Ovary (tissue), 9 donors: Measurements from ENCODE around the gene RAVER2. TPM values are rescaled to one million over a fixed set of nuclear protein-coding genes. Genes with fewer than 3 reads are reported as not detected.

ENCODE experiments used
- DNase-seq, 5 donors: peaks; one replicate each; pipeline ENCODE4 v3.0.0-alpha.2; 2019 to 2020
- H3K27ac ChIP-seq, 2 donors: fragments of 200-600 bp; one replicate each; pipeline versions ENCODE4 v1.5.1 to v1.8.0; 2019 to 2022
- H3K27me3 ChIP-seq: fragments of 200-600 bp; one replicate; pipeline ENCODE4 v1.8.0; 2022
- H3K36me3 ChIP-seq: fragments of 200-600 bp; sonication (generic); one replicate; pipeline ENCODE4 v1.5.1; 2019
- H3K4me1 ChIP-seq: one replicate; pipeline ENCODE4 v1.8.1; 2013; ENCODE audit warnings: mild to moderate bottlenecking, moderate library complexity; ENCODE audit not compliant: insufficient read depth
- H3K4me3 ChIP-seq: fragments of 200-600 bp; sonication (generic); one replicate; pipeline ENCODE4 v1.5.1; 2017
- H3K9me3 ChIP-seq, 2 donors: fragments of 200-600 bp in 1 of 2; sonication (generic) in 1 of 2; one replicate each; pipeline versions ENCODE4 v1.5.1 to v1.8.1; 2013 to 2019; ENCODE audit warnings: mild to moderate bottlenecking in 1 of 2, moderate library complexity in 1 of 2
- EP300 ChIP-seq: sonication (generic); formaldehyde crosslinking; IDR thresholded peaks from one replicate; pipeline ENCODE4 v1.6.1; 2017; ENCODE audit warnings: antibody characterized with exemption
- POLR2A ChIP-seq: fragments of 450-650 bp; IDR thresholded peaks from one replicate; pipeline ENCODE4 v1.6.1; 2017; ENCODE audit warnings: antibody characterized with exemption, mild to moderate bottlenecking, moderate library complexity
- WGBS, 3 donors: extraction: QIAGEN DNeasy Blood & Tissue Kit in 1 of 3; methylation state at CpG; one replicate each; pipeline versions ENCODE4 v1.1.5 to v1.1.7; 2013 to 2017; 5-methylcytosine and 5-hydroxymethylcytosine counted together
- intact Hi-C, 4 donors: fragments of 100-400 bp; cut with DNase I; formaldehyde crosslinking; loops; one replicate each; pipeline versions ENCODE4 v1.11.0 to v1.15.1; 2022 to 2023
- polyA plus RNA-seq, 2 donors: library from polyadenylated mRNA; stranded (reverse); fragments of 200-250 nt in 1 of 2; fragments of 350-450 nt in 1 of 2; fragmentation: Illumina TruSeq in 1 of 2; extraction: RNeasy Lipid Tissue Mini Kit (QIAGEN cat#74804) in 1 of 2; gene quantifications; one replicate each; pipeline ENCODE4 v1.2.3, GENCODE V29; 2013 to 2014
- total RNA-seq, 7 donors: library from RNA; depleted of rRNA in 2 of 7; stranded (reverse); fragments of >200 nt in 2 of 7; fragmentation: NEBNext Ultra II Directional in 3 of 7; extraction: Animal tissue kit (Norgen Biotek cat#: 25700) in 3 of 7; gene quantifications; one replicate each; pipeline versions ENCODE4 v1.1.0 to v1.2.4, GENCODE V29; 2016 to 2023
- TF ChIP-seq, protein P1 (sequence below), 3 donors: fragments of 450-650 bp in 2 of 3; fragments of 200-600 bp in 1 of 3; IDR thresholded peaks; one replicate each; pipeline versions ENCODE4 v1.5.1 to v1.8.0; 2016 to 2022; ENCODE audit warnings: antibody characterized with exemption in 3 of 3, mild to moderate bottlenecking in 1 of 3
- donor health status: DM: no; HTN: no; CAD: no; lungs with moderate emphysema.
- donor health status: DM: no; HTN: no; CAD: no.
- donor health status: Bipolar disorder and iron deficiency.
- donor health status: DM: yes; HTN: yes; CAD: no.
- donor health status: DM: no; HTN: no; CAD: no.
- donor health status: DM: yes; HTN: yes; CAD: no.

RAVER2 gene
- total and polyA plus RNA-seq, 9 donors = 5.0 to 10.7 (median 7.9) TPM

- Histone ChIP-seq H3K27me3 (no peaks in the 10 kb centered on the region), H3K9me3 (no peaks in the 10 kb centered on the region), H3K36me3 (no peaks in the 10 kb centered on the region), H3K27ac (no peak overlapping the region), H3K4me3 (no peak overlapping the region), H3K4me1 (no peaks in the 10 kb centered on the region)
- TF ChIP-seq POLR2A = no peak
- TF ChIP-seq, protein P1, sequence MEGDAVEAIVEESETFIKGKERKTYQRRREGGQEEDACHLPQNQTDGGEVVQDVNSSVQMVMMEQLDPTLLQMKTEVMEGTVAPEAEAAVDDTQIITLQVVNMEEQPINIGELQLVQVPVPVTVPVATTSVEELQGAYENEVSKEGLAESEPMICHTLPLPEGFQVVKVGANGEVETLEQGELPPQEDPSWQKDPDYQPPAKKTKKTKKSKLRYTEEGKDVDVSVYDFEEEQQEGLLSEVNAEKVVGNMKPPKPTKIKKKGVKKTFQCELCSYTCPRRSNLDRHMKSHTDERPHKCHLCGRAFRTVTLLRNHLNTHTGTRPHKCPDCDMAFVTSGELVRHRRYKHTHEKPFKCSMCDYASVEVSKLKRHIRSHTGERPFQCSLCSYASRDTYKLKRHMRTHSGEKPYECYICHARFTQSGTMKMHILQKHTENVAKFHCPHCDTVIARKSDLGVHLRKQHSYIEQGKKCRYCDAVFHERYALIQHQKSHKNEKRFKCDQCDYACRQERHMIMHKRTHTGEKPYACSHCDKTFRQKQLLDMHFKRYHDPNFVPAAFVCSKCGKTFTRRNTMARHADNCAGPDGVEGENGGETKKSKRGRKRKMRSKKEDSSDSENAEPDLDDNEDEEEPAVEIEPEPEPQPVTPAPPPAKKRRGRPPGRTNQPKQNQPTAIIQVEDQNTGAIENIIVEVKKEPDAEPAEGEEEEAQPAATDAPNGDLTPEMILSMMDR (IDR thresholded peaks at IDR 0.05) = no peak
- no peak for TF ChIP-seq EP300
- no peak for DNase-seq
- intact Hi-C loops = no loop called here
- 92 to 98% (median 98%) methylated on average over 2 of the region's 2 CpGs for WGBS, 3 donors
These were observed 46.1 kb downstream of the RAVER2 start for GRCh38 chr1:64790832-64791487.

DNA sequence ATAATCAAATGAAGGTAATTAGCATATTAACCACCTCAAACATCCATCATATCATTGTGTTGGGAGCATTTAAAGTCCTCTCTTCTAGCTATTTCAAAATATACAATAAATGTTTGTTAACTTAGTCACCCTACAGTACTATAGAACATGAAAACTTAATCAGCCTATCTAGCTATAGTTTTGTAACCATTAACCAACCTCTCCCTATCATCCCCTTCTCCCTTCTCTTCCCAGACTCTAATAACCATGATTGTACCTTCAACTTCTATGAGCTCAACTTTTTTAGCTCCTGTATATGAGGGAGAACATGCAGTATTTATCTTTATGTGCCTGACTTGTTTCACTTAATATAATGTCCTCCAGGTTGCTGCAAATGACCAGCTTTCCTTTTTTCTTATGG, 54.0 kb downstream of the RAVER2 start:
- TF ChIP-seq, protein P1 (IDR thresholded peaks at IDR 0.05) = no peak
- no peak for TF ChIP-seq EP300
- intact Hi-C loops = no loop called here
- no peaks in the 10 kb centered on the region for H3K9me3 ChIP-seq
- H3K27ac ChIP-seq = no peak overlapping the region
- H3K36me3 ChIP-seq = no peaks in the 10 kb centered on the region
- H3K4me1 ChIP-seq = no peaks in the 10 kb centered on the region
- DNase-seq = no peak
- no peaks in the 10 kb centered on the region for H3K27me3 ChIP-seq
- no peak overlapping the region for H3K4me3 ChIP-seq

- no peaks in the 10 kb centered on the region for H3K9me3 ChIP-seq
- no peak overlapping the region for H3K4me3 ChIP-seq
- intact Hi-C loops = no loop called here
- TF ChIP-seq EP300 (no peak), POLR2A (no peak)
- TF ChIP-seq, protein P1 (IDR thresholded peaks at IDR 0.05) = no peak
- no peaks in the 10 kb centered on the region for H3K4me1 ChIP-seq
- no peak for DNase-seq
- H3K27ac ChIP-seq = no peak overlapping the region
- WGBS, 3 donors = 87 to 92% (median 91%) methylated on average over 6 of the region's 6 CpGs
- no peaks in the 10 kb centered on the region for H3K36me3 ChIP-seq
- H3K27me3 ChIP-seq = no peaks in the 10 kb centered on the region
These were observed 57.1 kb downstream of the RAVER2 start for GRCh38 chr1:64801851-64802523.

DNA sequence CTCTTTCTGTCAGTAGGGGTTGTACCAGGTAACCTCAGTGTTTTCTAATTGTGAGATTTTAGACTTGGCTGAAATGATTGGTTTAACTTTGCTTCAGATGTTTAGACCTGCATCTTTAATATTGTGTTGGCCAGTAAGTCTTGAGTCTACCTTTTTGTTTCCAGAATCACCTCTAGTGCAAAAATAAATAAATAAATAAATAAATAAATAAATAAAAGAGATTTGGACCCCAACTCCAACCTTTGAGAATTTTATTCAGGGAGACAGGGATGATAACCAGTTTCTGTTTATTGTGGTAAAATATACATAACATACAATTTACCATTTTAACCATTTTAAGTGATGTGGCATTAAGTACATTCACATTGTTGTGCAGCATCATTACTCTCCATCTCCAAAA, 64.4 kb downstream of the RAVER2 start:
- intact Hi-C loops = no loop called here
- Histone ChIP-seq H3K27ac (no peak overlapping the region), H3K4me1 (peaks cover 2% of the 10 kb centered on the region), H3K36me3 (no peaks in the 10 kb centered on the region), H3K9me3 (no peaks in the 10 kb centered on the region), H3K4me3 (no peak overlapping the region), H3K27me3 (no peaks in the 10 kb centered on the region)
- TF ChIP-seq, protein P1 (IDR thresholded peaks at IDR 0.05) = no peak
- no peak for TF ChIP-seq EP300
- no peak for TF ChIP-seq POLR2A
- DNase-seq = no peak
